Panc1 (cell line): ENCODE measurements around the gene PGAM2.
"Not testable (repeated sequence)": the region's sequence is repeated elsewhere in the genome, so short reads cannot be mapped to it uniquely, and the experiment has no call there.

Experiments used
- TF ChIP-seq, protein P1 (sequence below): fragments of 450-650 bp; IDR thresholded peaks from 2 replicates; pipeline ENCODE4 v1.5.1; 2017; ENCODE audit warnings: mild to moderate bottlenecking
- TF ChIP-seq, protein P2 (sequence below), 2 experiments: IDR thresholded peaks; 2 replicates each; pipeline ENCODE4 v1.6.1; 2011 to 2012; ENCODE audit warnings: low read depth in 2 of 2, control low read depth in 1 of 2, low read length in 1 of 2, mild to moderate bottlenecking in 1 of 2, moderate library complexity in 1 of 2; ENCODE audit not compliant: insufficient read depth in 1 of 2

DNA sequence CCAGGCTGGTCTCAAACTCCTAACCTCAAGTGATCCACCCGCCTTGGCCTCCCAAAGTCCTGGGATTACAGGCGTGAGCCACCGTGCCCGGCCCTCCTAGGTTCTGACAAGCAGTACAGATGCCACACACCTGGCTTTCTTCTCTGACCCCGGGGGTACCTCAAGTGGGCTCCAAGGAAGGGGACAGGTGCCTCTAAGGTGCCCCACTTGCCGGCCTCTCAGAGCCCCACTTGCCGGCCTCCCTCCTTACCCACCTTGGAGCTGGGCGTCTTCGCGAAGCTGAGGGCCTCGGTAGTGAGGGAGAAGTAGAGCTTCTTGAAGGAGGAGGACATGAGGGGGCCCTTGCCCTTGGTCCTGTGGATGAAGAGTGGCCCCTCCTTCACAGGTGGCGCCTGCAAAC, 26.8 kb downstream of the PGAM2 start:
- TF ChIP-seq, protein P1, sequence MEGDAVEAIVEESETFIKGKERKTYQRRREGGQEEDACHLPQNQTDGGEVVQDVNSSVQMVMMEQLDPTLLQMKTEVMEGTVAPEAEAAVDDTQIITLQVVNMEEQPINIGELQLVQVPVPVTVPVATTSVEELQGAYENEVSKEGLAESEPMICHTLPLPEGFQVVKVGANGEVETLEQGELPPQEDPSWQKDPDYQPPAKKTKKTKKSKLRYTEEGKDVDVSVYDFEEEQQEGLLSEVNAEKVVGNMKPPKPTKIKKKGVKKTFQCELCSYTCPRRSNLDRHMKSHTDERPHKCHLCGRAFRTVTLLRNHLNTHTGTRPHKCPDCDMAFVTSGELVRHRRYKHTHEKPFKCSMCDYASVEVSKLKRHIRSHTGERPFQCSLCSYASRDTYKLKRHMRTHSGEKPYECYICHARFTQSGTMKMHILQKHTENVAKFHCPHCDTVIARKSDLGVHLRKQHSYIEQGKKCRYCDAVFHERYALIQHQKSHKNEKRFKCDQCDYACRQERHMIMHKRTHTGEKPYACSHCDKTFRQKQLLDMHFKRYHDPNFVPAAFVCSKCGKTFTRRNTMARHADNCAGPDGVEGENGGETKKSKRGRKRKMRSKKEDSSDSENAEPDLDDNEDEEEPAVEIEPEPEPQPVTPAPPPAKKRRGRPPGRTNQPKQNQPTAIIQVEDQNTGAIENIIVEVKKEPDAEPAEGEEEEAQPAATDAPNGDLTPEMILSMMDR: not testable (repeated sequence)
- TF ChIP-seq, protein P2, sequence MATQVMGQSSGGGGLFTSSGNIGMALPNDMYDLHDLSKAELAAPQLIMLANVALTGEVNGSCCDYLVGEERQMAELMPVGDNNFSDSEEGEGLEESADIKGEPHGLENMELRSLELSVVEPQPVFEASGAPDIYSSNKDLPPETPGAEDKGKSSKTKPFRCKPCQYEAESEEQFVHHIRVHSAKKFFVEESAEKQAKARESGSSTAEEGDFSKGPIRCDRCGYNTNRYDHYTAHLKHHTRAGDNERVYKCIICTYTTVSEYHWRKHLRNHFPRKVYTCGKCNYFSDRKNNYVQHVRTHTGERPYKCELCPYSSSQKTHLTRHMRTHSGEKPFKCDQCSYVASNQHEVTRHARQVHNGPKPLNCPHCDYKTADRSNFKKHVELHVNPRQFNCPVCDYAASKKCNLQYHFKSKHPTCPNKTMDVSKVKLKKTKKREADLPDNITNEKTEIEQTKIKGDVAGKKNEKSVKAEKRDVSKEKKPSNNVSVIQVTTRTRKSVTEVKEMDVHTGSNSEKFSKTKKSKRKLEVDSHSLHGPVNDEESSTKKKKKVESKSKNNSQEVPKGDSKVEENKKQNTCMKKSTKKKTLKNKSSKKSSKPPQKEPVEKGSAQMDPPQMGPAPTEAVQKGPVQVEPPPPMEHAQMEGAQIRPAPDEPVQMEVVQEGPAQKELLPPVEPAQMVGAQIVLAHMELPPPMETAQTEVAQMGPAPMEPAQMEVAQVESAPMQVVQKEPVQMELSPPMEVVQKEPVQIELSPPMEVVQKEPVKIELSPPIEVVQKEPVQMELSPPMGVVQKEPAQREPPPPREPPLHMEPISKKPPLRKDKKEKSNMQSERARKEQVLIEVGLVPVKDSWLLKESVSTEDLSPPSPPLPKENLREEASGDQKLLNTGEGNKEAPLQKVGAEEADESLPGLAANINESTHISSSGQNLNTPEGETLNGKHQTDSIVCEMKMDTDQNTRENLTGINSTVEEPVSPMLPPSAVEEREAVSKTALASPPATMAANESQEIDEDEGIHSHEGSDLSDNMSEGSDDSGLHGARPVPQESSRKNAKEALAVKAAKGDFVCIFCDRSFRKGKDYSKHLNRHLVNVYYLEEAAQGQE (IDR thresholded peaks at IDR 0.05; ENCODE audit: insufficient read depth in 1 of 2, low read depth in 2 of 2, low read length in 1 of 2): not testable (repeated sequence)
